Measurements from ENCODE around the gene SLC26A11.

SLC26A11 gene

GRCh38 chr17:80220736-80221215 is 549 bp downstream of the SLC26A11 start:
- Histone ChIP-seq H3K4me1 (ENCODE audit: control insufficient read depth, low read depth, low read length) (peaks cover 12% of the 10 kb centered on the region), H3K9ac (ENCODE audit: low read length) (peak overlapping the region; percentile 19), H3K36me3 (ENCODE audit: control insufficient read depth, low read depth, low read length) (no peaks in the 10 kb centered on the region), H3K27ac (ENCODE audit: low read length) (no peak overlapping the region), H3K9me3 (ENCODE audit: control insufficient read depth, low read depth, low read length) (no peaks in the 10 kb centered on the region), H3K27me3 (ENCODE audit: control insufficient read depth, insufficient read depth, low read length) (peaks cover 6% of the 10 kb centered on the region), H3K4me3 (ENCODE audit: low read length) (peak overlapping the region; percentile 78)

GRCh38 chr17:80221351-80222105 is 1.3 kb downstream of the SLC26A11 start:
- no peak overlapping the region for H3K27ac ChIP-seq (ENCODE audit: low read length)
- H3K27me3 ChIP-seq (ENCODE audit: control insufficient read depth, insufficient read depth, low read length), result peaks cover 6% of the 10 kb centered on the region
- H3K4me3 ChIP-seq (ENCODE audit: low read length), result peak overlapping the region; percentile 78
- H3K9me3 ChIP-seq (ENCODE audit: control insufficient read depth, low read depth, low read length), result no peaks in the 10 kb centered on the region
- H3K4me1 ChIP-seq (ENCODE audit: control insufficient read depth, low read depth, low read length), result peaks cover 12% of the 10 kb centered on the region
- H3K9ac ChIP-seq (ENCODE audit: low read length), result no peak overlapping the region
- no peaks in the 10 kb centered on the region for H3K36me3 ChIP-seq (ENCODE audit: control insufficient read depth, low read depth, low read length)

- Histone ChIP-seq H3K9ac (ENCODE audit: low read length) (no peak overlapping the region), H3K27ac (ENCODE audit: low read length) (no peak overlapping the region), H3K4me1 (ENCODE audit: control insufficient read depth, low read depth, low read length) (peaks cover 12% of the 10 kb centered on the region), H3K9me3 (ENCODE audit: control insufficient read depth, low read depth, low read length) (no peaks in the 10 kb centered on the region), H3K36me3 (ENCODE audit: control insufficient read depth, low read depth, low read length) (no peaks in the 10 kb centered on the region), H3K27me3 (ENCODE audit: control insufficient read depth, insufficient read depth, low read length) (peaks cover 6% of the 10 kb centered on the region), H3K4me3 (ENCODE audit: low read length) (no peak overlapping the region)
These were observed 2.3 kb downstream of the SLC26A11 start for GRCh38 chr17:80222376-80223141.

GRCh38 chr17:80223142-80223815 is 3.1 kb downstream of the SLC26A11 start:
- Histone ChIP-seq H3K4me3 (ENCODE audit: low read length) (no peak overlapping the region), H3K27ac (ENCODE audit: low read length) (no peak overlapping the region), H3K4me1 (ENCODE audit: control insufficient read depth, low read depth, low read length) (peaks cover 12% of the 10 kb centered on the region), H3K27me3 (ENCODE audit: control insufficient read depth, insufficient read depth, low read length) (peaks cover 6% of the 10 kb centered on the region), H3K9ac (ENCODE audit: low read length) (no peak overlapping the region), H3K36me3 (ENCODE audit: control insufficient read depth, low read depth, low read length) (peaks cover 2% of the 10 kb centered on the region), H3K9me3 (ENCODE audit: control insufficient read depth, low read depth, low read length) (no peaks in the 10 kb centered on the region)

- no peak overlapping the region for H3K9ac ChIP-seq (ENCODE audit: low read length)
- peaks cover 6% of the 10 kb centered on the region for H3K27me3 ChIP-seq (ENCODE audit: control insufficient read depth, insufficient read depth, low read length)
- no peak overlapping the region for H3K27ac ChIP-seq (ENCODE audit: low read length)
- peaks cover 12% of the 10 kb centered on the region for H3K4me1 ChIP-seq (ENCODE audit: control insufficient read depth, low read depth, low read length)
- no peak overlapping the region for H3K4me3 ChIP-seq (ENCODE audit: low read length)
- H3K36me3 ChIP-seq (ENCODE audit: control insufficient read depth, low read depth, low read length), result peaks cover 3% of the 10 kb centered on the region
- no peaks in the 10 kb centered on the region for H3K9me3 ChIP-seq (ENCODE audit: control insufficient read depth, low read depth, low read length)
These were observed 3.7 kb downstream of the SLC26A11 start for GRCh38 chr17:80223838-80224497.

GRCh38 chr17:80224683-80225082 is 4.5 kb downstream of the SLC26A11 start:
- Histone ChIP-seq H3K27ac (ENCODE audit: low read length) (no peak overlapping the region), H3K4me1 (ENCODE audit: control insufficient read depth, low read depth, low read length) (peaks cover 12% of the 10 kb centered on the region), H3K36me3 (ENCODE audit: control insufficient read depth, low read depth, low read length) (peaks cover 3% of the 10 kb centered on the region), H3K27me3 (ENCODE audit: control insufficient read depth, insufficient read depth, low read length) (peaks cover 6% of the 10 kb centered on the region), H3K4me3 (ENCODE audit: low read length) (no peak overlapping the region), H3K9ac (ENCODE audit: low read length) (no peak overlapping the region), H3K9me3 (ENCODE audit: control insufficient read depth, low read depth, low read length) (no peaks in the 10 kb centered on the region)

- Histone ChIP-seq H3K9ac (ENCODE audit: low read length) (no peak overlapping the region), H3K4me1 (ENCODE audit: control insufficient read depth, low read depth, low read length) (peaks cover 12% of the 10 kb centered on the region), H3K4me3 (ENCODE audit: low read length) (no peak overlapping the region), H3K9me3 (ENCODE audit: control insufficient read depth, low read depth, low read length) (no peaks in the 10 kb centered on the region), H3K27me3 (ENCODE audit: control insufficient read depth, insufficient read depth, low read length) (peaks cover 6% of the 10 kb centered on the region), H3K36me3 (ENCODE audit: control insufficient read depth, low read depth, low read length) (peaks cover 3% of the 10 kb centered on the region), H3K27ac (ENCODE audit: low read length) (no peak overlapping the region)
These were observed 5.0 kb downstream of the SLC26A11 start for GRCh38 chr17:80225230-80225629.

GRCh38 chr17:80227156-80227555 is 6.9 kb downstream of the SLC26A11 start:
- no peak overlapping the region for H3K4me3 ChIP-seq (ENCODE audit: low read length)
- no peak overlapping the region for H3K27ac ChIP-seq (ENCODE audit: low read length)
- peaks cover 12% of the 10 kb centered on the region for H3K4me1 ChIP-seq (ENCODE audit: control insufficient read depth, low read depth, low read length)
- H3K9me3 ChIP-seq (ENCODE audit: control insufficient read depth, low read depth, low read length), result peaks cover 4% of the 10 kb centered on the region
- H3K9ac ChIP-seq (ENCODE audit: low read length), result no peak overlapping the region
- H3K36me3 ChIP-seq (ENCODE audit: control insufficient read depth, low read depth, low read length), result peaks cover 3% of the 10 kb centered on the region
- H3K27me3 ChIP-seq (ENCODE audit: control insufficient read depth, insufficient read depth, low read length), result no peaks in the 10 kb centered on the region

- H3K4me1 ChIP-seq (ENCODE audit: control insufficient read depth, low read depth, low read length), result peaks cover 12% of the 10 kb centered on the region
- no peak overlapping the region for H3K27ac ChIP-seq (ENCODE audit: low read length)
- H3K9me3 ChIP-seq (ENCODE audit: control insufficient read depth, low read depth, low read length), result peaks cover 5% of the 10 kb centered on the region
- no peak overlapping the region for H3K4me3 ChIP-seq (ENCODE audit: low read length)
- H3K9ac ChIP-seq (ENCODE audit: low read length), result no peak overlapping the region
- H3K36me3 ChIP-seq (ENCODE audit: control insufficient read depth, low read depth, low read length), result peaks cover 3% of the 10 kb centered on the region
- H3K27me3 ChIP-seq (ENCODE audit: control insufficient read depth, insufficient read depth, low read length), result no peaks in the 10 kb centered on the region
These were observed 7.4 kb downstream of the SLC26A11 start for GRCh38 chr17:80227666-80228065.

GRCh38 chr17:80228477-80228876 is 8.2 kb downstream of the SLC26A11 start:
- no peak overlapping the region for H3K9ac ChIP-seq (ENCODE audit: low read length)
- H3K27me3 ChIP-seq (ENCODE audit: control insufficient read depth, insufficient read depth, low read length), result no peaks in the 10 kb centered on the region
- H3K4me3 ChIP-seq (ENCODE audit: low read length), result no peak overlapping the region
- H3K36me3 ChIP-seq (ENCODE audit: control insufficient read depth, low read depth, low read length), result peaks cover 3% of the 10 kb centered on the region
- peaks cover 12% of the 10 kb centered on the region for H3K4me1 ChIP-seq (ENCODE audit: control insufficient read depth, low read depth, low read length)
- peaks cover 5% of the 10 kb centered on the region for H3K9me3 ChIP-seq (ENCODE audit: control insufficient read depth, low read depth, low read length)
- H3K27ac ChIP-seq (ENCODE audit: low read length), result no peak overlapping the region

- H3K27ac ChIP-seq (ENCODE audit: low read length), result no peak overlapping the region
- no peaks in the 10 kb centered on the region for H3K27me3 ChIP-seq (ENCODE audit: control insufficient read depth, insufficient read depth, low read length)
- H3K4me1 ChIP-seq (ENCODE audit: control insufficient read depth, low read depth, low read length), result peaks cover 12% of the 10 kb centered on the region
- no peak overlapping the region for H3K9ac ChIP-seq (ENCODE audit: low read length)
- peaks cover 5% of the 10 kb centered on the region for H3K9me3 ChIP-seq (ENCODE audit: control insufficient read depth, low read depth, low read length)
- H3K4me3 ChIP-seq (ENCODE audit: low read length), result no peak overlapping the region
- peaks cover 3% of the 10 kb centered on the region for H3K36me3 ChIP-seq (ENCODE audit: control insufficient read depth, low read depth, low read length)
These were observed 8.8 kb downstream of the SLC26A11 start for GRCh38 chr17:80229011-80229410.
